HG03025 (cell line): ENCODE data around the gene ITSN1.
"Not testable (repeated sequence)": the region's sequence is repeated elsewhere in the genome, so short reads cannot be mapped to it uniquely, and the experiment has no call there.

Experiments
- ATAC-seq: cut with Tn5 transposase; IDR thresholded peaks from one replicate; pipeline ENCODE4 v1.9.1; 2021; ENCODE audit warnings: mild to moderate bottlenecking, moderate library complexity; ENCODE audit not compliant: unreplicated experiment, low FRiP score

The ITSN1 gene

GRCh38 chr21:33909756-33910155, 267.5 kb downstream of the ITSN1 start:
- ATAC-seq, result no peak

- no peak for ATAC-seq
These were observed 271.9 kb downstream of the ITSN1 start for GRCh38 chr21:33914188-33914587.

- peak; percentile 95 for ATAC-seq
These were observed 273.3 kb downstream of the ITSN1 start, which contains the start of gene ATP5PO for GRCh38 chr21:33915368-33916199. ATP5PO (minus strand) TSS chr21:33915804; CDS start chr21:33915763, 41 bp downstream.

- peak; percentile 6 for ATAC-seq
These were observed 273.9 kb downstream of the ITSN1 start for GRCh38 chr21:33916200-33916567.

GRCh38 chr21:33917421-33917820, 275.1 kb downstream of the ITSN1 start:
- no peak for ATAC-seq

- ATAC-seq, result no peak
These were observed 281.9 kb downstream of the ITSN1 start for GRCh38 chr21:33924079-33924765.

GRCh38 chr21:33924766-33925100, 282.4 kb downstream of the ITSN1 start:
- ATAC-seq, result no peak

- not testable (repeated sequence) for ATAC-seq
These were observed 283.9 kb downstream of the ITSN1 start for GRCh38 chr21:33926248-33926647.

GRCh38 chr21:33931052-33931798, 288.9 kb downstream of the ITSN1 start:
- not testable (repeated sequence) for ATAC-seq

- no peak for ATAC-seq
These were observed 289.6 kb downstream of the ITSN1 start for GRCh38 chr21:33931799-33932390.

- no peak for ATAC-seq
These were observed 290.4 kb downstream of the ITSN1 start for GRCh38 chr21:33932731-33933130.

GRCh38 chr21:33936301-33937038, 294.2 kb downstream of the ITSN1 start:
- ATAC-seq, result no peak

- ATAC-seq, result no peak
These were observed 294.8 kb downstream of the ITSN1 start for GRCh38 chr21:33937146-33937545.

GRCh38 chr21:33937931-33938339, 295.6 kb downstream of the ITSN1 start:
- ATAC-seq, result no peak

GRCh38 chr21:33938381-33938780, 296.1 kb downstream of the ITSN1 start:
- ATAC-seq, result no peak

GRCh38 chr21:33939226-33939625, 296.9 kb downstream of the ITSN1 start:
- ATAC-seq, result no peak

GRCh38 chr21:33940164-33940880, 298.0 kb downstream of the ITSN1 start:
- ATAC-seq, result no peak

- ATAC-seq, result no peak
These were observed 298.6 kb downstream of the ITSN1 start for GRCh38 chr21:33940881-33941245.

GRCh38 chr21:33942426-33942825, 300.1 kb downstream of the ITSN1 start:
- no peak for ATAC-seq

- no peak for ATAC-seq
These were observed 301.0 kb downstream of the ITSN1 start for GRCh38 chr21:33943293-33943692.
